COR-L47 (cell line): ENCODE measurements around the gene PFKFB2.
A peak's percentile ranks its signal among the peaks of the same experiment; 100 is the strongest.

Source experiments
- DNase-seq: peaks from one replicate; lab custom pipeline; 2025; lab: John Stamatoyannopoulos, UW

PFKFB2 gene

GRCh38 chr1:207052911-207053769 is at the start of gene PFKFB2:
Gene PFKFB2, plus strand, starts transcription at chr1:207053275. Its CDS starts 1,443 bp downstream, at chr1:207054718.
- peak; percentile 100 for DNase-seq

GRCh38 chr1:207004931-207005830 is 47.9 kb upstream of the PFKFB2 start:
- DNase-seq, result peak; percentile 53

DNA sequence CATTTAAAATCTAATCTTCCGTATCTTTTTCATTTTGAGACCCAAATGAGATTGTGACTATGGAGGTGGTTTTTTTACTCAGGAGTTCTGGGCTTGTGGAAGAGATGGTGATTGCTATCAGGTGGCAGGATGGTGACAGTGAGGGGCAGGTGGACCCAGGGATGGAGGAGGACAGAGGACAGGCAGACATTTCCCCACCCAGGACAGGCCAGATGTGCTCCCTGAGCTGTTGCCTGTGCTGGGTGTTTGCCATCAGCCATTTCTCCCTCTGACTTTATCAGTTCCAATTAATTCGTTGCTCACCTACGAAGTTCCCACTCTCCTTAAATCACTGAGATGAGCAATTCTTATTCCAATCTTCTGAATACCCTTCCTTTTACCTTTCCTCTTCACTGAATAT is 47.0 kb upstream of the PFKFB2 start:
- DNase-seq, result no peak

- DNase-seq, result no peak
Observed at GRCh38 chr1:207006914-207007313, 46.2 kb upstream of the PFKFB2 start.

- no peak for DNase-seq
Observed at GRCh38 chr1:207007352-207008033, 45.6 kb upstream of the PFKFB2 start.

- no peak for DNase-seq
Observed at GRCh38 chr1:207009182-207009850, 43.8 kb upstream of the PFKFB2 start.

DNA sequence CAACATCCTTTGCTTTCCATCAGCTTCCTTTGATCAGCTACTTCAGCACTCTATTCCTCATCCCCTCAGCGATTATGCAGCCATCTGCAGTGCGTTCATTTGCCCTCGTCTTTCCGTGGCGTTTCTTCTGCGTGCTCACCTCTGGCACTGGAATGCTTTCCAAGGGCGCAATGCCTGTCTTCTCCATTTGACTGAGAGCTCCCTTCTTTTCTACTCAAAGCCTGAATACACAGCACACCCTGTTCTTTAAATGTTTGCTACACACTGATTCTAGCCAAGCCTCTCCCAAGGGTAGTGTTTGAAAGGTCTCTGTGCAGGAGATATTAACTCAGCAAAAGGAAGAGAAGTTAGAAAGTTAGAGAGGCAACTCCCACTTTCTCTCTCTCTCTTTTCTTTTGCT is 43.1 kb upstream of the PFKFB2 start:
- no peak for DNase-seq

DNA sequence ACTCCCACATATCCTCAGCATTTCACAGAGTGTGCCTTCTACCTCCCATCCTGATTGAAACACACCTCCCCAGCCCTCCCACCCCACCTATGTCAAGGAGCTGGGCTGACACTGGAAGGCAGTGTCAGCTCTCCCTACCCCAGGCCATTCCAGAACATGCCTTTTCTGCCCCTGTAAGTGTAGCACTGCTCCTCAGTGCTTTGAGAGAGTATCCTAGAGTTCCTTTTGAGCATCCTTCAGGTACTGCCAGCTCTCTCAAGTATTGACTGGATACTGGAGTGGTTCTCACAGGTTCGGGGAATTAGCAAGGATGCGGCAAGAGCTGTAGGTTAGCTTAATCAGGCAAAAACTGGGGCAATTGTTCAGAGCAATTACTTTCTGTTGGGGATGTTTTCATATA is 42.3 kb upstream of the PFKFB2 start:
- DNase-seq, result no peak

DNA sequence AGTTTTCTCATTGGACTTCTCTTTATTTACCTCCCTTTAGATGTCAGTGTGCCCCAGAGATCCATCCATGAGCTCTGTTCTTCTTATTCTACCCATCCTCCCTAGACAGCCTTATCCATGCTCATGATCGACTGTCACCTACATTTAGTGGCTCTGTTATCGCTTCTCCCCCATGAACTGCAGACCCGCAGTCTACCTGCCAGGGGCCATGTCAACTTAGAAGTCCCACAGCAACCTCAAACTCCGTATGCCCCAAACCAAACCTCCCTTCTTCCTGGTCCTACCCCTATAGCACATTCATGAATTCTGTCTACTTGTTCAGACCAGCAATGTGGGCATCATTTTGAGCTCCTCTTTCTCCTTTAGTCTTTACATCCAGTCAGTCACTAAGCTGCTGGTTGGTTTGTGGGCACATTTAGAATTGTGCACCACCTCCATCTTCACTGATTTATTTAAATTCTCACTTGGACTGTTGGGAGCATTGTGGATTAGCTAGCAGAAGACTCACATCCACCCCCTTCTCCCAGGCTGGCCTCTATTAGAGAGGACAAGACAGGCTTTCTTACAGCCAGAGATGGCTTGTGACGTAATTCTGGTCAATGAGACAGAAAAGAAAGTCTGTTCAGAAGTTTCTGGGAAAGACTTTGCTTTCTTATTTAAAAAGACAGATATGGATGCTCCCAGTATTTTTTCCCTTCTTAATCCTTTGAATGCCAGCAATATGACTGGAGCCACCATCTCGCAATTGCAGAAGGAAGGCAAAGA is 39.6 kb upstream of the PFKFB2 start:
- DNase-seq, result no peak

- DNase-seq, result no peak
Observed at GRCh38 chr1:207014728-207015127, 38.3 kb upstream of the PFKFB2 start.

DNA sequence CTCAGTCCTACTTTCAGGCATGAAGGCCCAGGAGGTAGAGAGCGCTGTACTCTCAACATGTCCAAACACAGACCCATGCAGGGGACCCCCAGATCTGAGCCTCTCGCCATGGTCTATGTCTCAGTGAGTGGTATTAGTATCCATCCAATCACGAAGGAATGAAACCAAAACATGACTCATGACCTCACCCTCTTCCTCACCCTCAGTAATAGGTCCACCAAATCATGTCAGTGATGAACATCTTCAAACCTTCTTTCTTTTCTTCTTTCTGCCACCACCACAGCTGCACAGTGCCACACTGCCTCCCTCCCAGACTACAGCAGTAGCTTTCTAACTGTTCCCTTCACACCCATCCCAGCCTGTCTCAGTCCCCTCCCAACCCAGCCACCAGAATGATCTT is 37.3 kb upstream of the PFKFB2 start:
- no peak for DNase-seq

- no peak for DNase-seq
Observed at GRCh38 chr1:207017615-207018559, 35.2 kb upstream of the PFKFB2 start.

GRCh38 chr1:207018707-207019106 is 34.4 kb upstream of the PFKFB2 start:
- DNase-seq, result no peak

GRCh38 chr1:207019161-207019560 is 33.9 kb upstream of the PFKFB2 start:
- DNase-seq, result no peak

DNA sequence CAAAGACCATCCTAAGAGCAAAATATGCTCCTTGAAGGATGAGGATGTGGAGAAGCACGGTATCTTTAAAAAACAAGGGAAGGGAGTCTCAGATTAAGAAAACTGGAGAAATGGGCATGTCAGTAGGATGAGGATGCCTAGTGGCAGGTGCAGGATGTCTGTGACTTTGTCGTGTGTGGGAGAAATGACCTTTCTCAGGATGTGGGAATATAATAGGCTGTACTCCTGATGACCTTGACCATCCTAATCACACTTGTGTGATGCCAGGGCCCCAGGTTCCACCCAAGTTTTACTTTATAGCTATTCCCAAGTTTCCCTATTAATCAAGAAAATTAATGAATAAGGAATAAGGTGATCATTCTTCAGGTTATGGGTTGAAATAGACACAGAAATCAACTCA is 33.4 kb upstream of the PFKFB2 start:
- no peak for DNase-seq

- DNase-seq, result no peak
Observed at GRCh38 chr1:207020065-207020708, 32.9 kb upstream of the PFKFB2 start.

- DNase-seq, result no peak
Observed at GRCh38 chr1:207020709-207021107, 32.4 kb upstream of the PFKFB2 start.

DNA sequence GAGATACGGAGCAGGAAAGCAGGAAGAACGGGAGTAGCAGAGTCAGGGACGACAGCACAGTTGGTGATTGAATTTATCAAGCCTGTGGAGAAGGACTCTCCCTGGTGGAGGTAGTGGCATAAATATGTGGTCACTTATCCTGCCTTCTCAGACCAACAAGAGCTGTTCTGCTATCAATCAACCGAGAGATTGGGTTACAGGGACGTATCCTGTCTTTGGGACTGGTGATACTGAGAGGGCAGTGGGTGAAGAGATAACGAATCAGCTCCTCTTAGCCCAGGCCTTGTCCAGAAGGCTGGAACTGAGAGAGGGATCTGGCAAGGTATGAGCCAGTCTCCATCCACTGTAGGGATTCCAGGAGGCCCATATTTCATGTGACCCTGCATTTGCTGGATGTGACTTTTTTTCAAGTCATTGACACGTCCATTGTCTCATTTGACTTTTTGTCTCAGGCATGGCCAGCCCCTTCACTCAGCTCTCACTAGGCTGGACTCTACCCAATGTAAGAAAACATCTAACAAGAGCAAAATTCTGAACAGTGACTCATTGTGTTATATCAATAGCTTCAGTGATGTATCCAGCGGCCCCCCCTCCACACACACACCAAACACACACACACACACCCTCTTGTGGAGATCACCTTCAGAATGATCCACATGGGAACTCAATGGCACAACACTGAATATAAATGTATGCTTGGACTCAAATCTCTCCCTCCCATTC is 31.8 kb upstream of the PFKFB2 start:
- no peak for DNase-seq
